Naive thymus-derived CD8-positive, alpha-beta T cell (primary cell): ENCODE measurements around the gene MAZ. TPM values are rescaled to one million over a fixed set of nuclear protein-coding genes. Genes with fewer than 3 reads are reported as not detected.

ENCODE experiments used
- ATAC-seq, 2 donors: fragments of 150-1000 bp; cut with Tn5 transposase in 1 of 2; sonication (Bioruptor Pico), chemical (Tn5 transposase) in 1 of 2; 1 replicate in 1 of 2; 2 replicates in 1 of 2; pipeline ENCODE4 v1.10.0; 2021; ENCODE audit warnings: mild to moderate bottlenecking in 2 of 2, moderate library complexity in 2 of 2
- POLR2A ChIA-PET: fragments of 350-600 bp; sonication (Branson Sonifier 250); formaldehyde crosslinking; loops from one replicate; lab custom pipeline; 2021; ENCODE audit warnings: antibody characterized with exemption; lab: Charles Lee
- DNase-seq, 10 donors: peaks; one replicate each; pipeline versions ENCODE4 v3.0.0 to v3.0.0-alpha.2; 2020 to 2022
- H3K27ac Mint-ChIP-seq, 10 donors: one replicate each; pipeline ENCODE4 v1.8.0; 2020 to 2022; ENCODE audit warnings: mild to moderate bottlenecking in 10 of 10, mixed read lengths in 10 of 10, moderate library complexity in 4 of 10, inconsistent platforms in 1 of 10
- H3K27me3 Mint-ChIP-seq, 5 donors: one replicate each; pipeline ENCODE4 v1.8.0; 2021 to 2022; ENCODE audit warnings: mixed read lengths in 5 of 5
- H3K36me3 Mint-ChIP-seq, 3 donors: one replicate each; pipeline ENCODE4 v1.8.0; 2020 to 2022; ENCODE audit warnings: mixed read lengths in 3 of 3, mild to moderate bottlenecking in 2 of 3, inconsistent platforms in 1 of 3
- H3K4me1 Mint-ChIP-seq, 4 donors: one replicate each; pipeline ENCODE4 v1.8.0; 2021 to 2022; ENCODE audit warnings: mixed read lengths in 4 of 4
- H3K4me3 Mint-ChIP-seq, 10 donors: one replicate each; pipeline ENCODE4 v1.8.0; 2020 to 2022; ENCODE audit warnings: mild to moderate bottlenecking in 10 of 10, mixed read lengths in 10 of 10, moderate library complexity in 6 of 10, inconsistent platforms in 1 of 10
- H3K9me3 Mint-ChIP-seq, 9 donors: one replicate each; pipeline ENCODE4 v1.8.0; 2020 to 2022; ENCODE audit warnings: mixed read lengths in 9 of 9, mild to moderate bottlenecking in 3 of 9, inconsistent platforms in 1 of 9, moderate library complexity in 1 of 9
- polyA plus RNA-seq, 3 donors: library from polyadenylated mRNA; unstranded; fragments of 300-500 nt; fragmentation: Illumina TruSeq; gene quantifications; one replicate each; pipeline ENCODE4 v1.2.3, GENCODE V29; 2021
- total RNA-seq, 8 experiments: library from RNA in 2 of 8; stranded (reverse) in 2 of 8; gene quantifications; one replicate each; pipeline ENCODE4 v1.2.3 and lab custom pipeline; 2021 to 2026

The MAZ gene
- total and polyA plus RNA-seq, 5 experiments from 2014 or later: 50.3 to 282 (median 74.6) TPM

- H3K27ac Mint-ChIP-seq: peak overlapping the region; percentile 40 to 88 (median 68)
- no peaks in the 10 kb centered on the region for H3K9me3 Mint-ChIP-seq
- ATAC-seq (peak; percentile 96 to 98), DNase-seq (peak; percentile 64 to 90 (median 80))
- POLR2A ChIA-PET: interaction anchor here (0.6 to 8.1 kb wide), 19 partner anchors 9 to 827 kb away, joined by 3 to 102 read pairs (median 3); partner anchors contain the start of genes CDIPT, KIF22, MAZ and MVP
- H3K27me3 Mint-ChIP-seq: no peaks in the 10 kb centered on the region
- H3K36me3 Mint-ChIP-seq: peaks cover 0 to 48% (median 9%) of the 10 kb centered on the region in 3 donors
- peaks cover 6 to 12% (median 8%) of the 10 kb centered on the region in 4 donors for H3K4me1 Mint-ChIP-seq
- peak overlapping the region in 1 of 10 donors; percentile 19 for H3K4me3 Mint-ChIP-seq
Observed at GRCh38 chr16:29848420-29849297, 42.3 kb downstream of the MAZ start.

- DNase-seq (no peak), ATAC-seq (no peak)
- Mint-ChIP-seq H3K9me3 (no peaks in the 10 kb centered on the region), H3K4me1 (peaks cover 6 to 10% (median 8%) of the 10 kb centered on the region in 4 donors), H3K36me3 (peaks cover 0 to 41% (median 5%) of the 10 kb centered on the region in 3 donors), H3K27ac (peak overlapping the region in 7 of 10 donors; percentile 11 to 88 (median 63)), H3K4me3 (no peak overlapping the region), H3K27me3 (no peaks in the 10 kb centered on the region)
- POLR2A ChIA-PET: interaction anchor here (0.6 to 8.1 kb wide), 11 partner anchors 14 to 827 kb away, joined by 3 to 102 read pairs (median 8); partner anchors contain the start of genes CDIPT, KIF22, MAZ and MVP
Observed at GRCh38 chr16:29849505-29849904, 43.2 kb downstream of the MAZ start.

GRCh38 chr16:29850998-29851397, 44.7 kb downstream of the MAZ start:
- Mint-ChIP-seq H3K4me3 (no peak overlapping the region), H3K27me3 (no peaks in the 10 kb centered on the region), H3K9me3 (no peaks in the 10 kb centered on the region), H3K27ac (peak overlapping the region in 1 of 10 donors; percentile 48), H3K36me3 (peaks cover 0 to 27% (median 0%) of the 10 kb centered on the region in 3 donors), H3K4me1 (peaks cover 6 to 8% (median 6%) of the 10 kb centered on the region in 4 donors)
- no peak for ATAC-seq
- DNase-seq: no peak
- POLR2A ChIA-PET: interaction anchor here (0.6 to 8.1 kb wide), 6 partner anchors 12 to 1620 kb away, joined by 3 to 87 read pairs (median 4); partner anchors contain the start of genes CDIPT, DCTPP1 and MAZ

GRCh38 chr16:29852654-29853053, 46.3 kb downstream of the MAZ start:
- ATAC-seq (no peak), DNase-seq (no peak)
- H3K27ac Mint-ChIP-seq: no peak overlapping the region
- peaks cover 0 to 19% (median 0%) of the 10 kb centered on the region in 3 donors for H3K36me3 Mint-ChIP-seq
- H3K4me3 Mint-ChIP-seq: no peak overlapping the region
- H3K9me3 Mint-ChIP-seq: no peaks in the 10 kb centered on the region
- peaks cover 6 to 8% (median 6%) of the 10 kb centered on the region in 4 donors for H3K4me1 Mint-ChIP-seq
- H3K27me3 Mint-ChIP-seq: no peaks in the 10 kb centered on the region
- POLR2A ChIA-PET: interaction anchor here (0.6 to 8.1 kb wide), 5 partner anchors 10 to 152 kb away, joined by 3 to 87 read pairs (median 4); partner anchors contain the start of genes CDIPT, KIF22 and MAZ

GRCh38 chr16:29854520-29855100, 48.3 kb downstream of the MAZ start:
- DNase-seq: no peak
- POLR2A ChIA-PET: interaction anchor here (0.6 to 0.7 kb wide), 3 partner anchors 13 to 152 kb away, joined by 3 to 7 read pairs (median 4); no protein-coding TSS in a partner anchor
- Mint-ChIP-seq H3K27ac (peak overlapping the region in 3 of 10 donors; percentile 32 to 37 (median 34)), H3K36me3 (peaks cover 0 to 22% (median 8%) of the 10 kb centered on the region in 3 donors), H3K9me3 (no peaks in the 10 kb centered on the region), H3K27me3 (no peaks in the 10 kb centered on the region), H3K4me3 (no peak overlapping the region), H3K4me1 (peaks cover 0 to 5% (median 2%) of the 10 kb centered on the region in 4 donors)
- ATAC-seq: no peak

- Mint-ChIP-seq H3K9me3 (no peaks in the 10 kb centered on the region), H3K27ac (peak overlapping the region in 2 of 10 donors; percentile 25 to 56), H3K36me3 (peaks cover 0 to 33% (median 8%) of the 10 kb centered on the region in 3 donors), H3K4me3 (no peak overlapping the region), H3K4me1 (peaks cover 4 to 28% (median 18%) of the 10 kb centered on the region in 4 donors), H3K27me3 (no peaks in the 10 kb centered on the region)
- ATAC-seq (no peak), DNase-seq (no peak)
- POLR2A ChIA-PET: interaction anchor here (0.9 kb wide), 2 partner anchors 33 to 49 kb away, joined by 3 read pairs; no protein-coding TSS in a partner anchor
Observed at GRCh38 chr16:29857133-29857760, 50.9 kb downstream of the MAZ start.

GRCh38 chr16:29858149-29858849, 52.0 kb downstream of the MAZ start:
- POLR2A ChIA-PET: interaction anchor here (0.6 kb wide), 1 partner anchor 47 kb away, joined by 3 read pairs; no protein-coding TSS in a partner anchor
- no peak for DNase-seq
- Mint-ChIP-seq H3K36me3 (peaks cover 0 to 33% (median 8%) of the 10 kb centered on the region in 3 donors), H3K27me3 (no peaks in the 10 kb centered on the region), H3K27ac (peak overlapping the region in 3 of 10 donors; percentile 25 to 72 (median 34)), H3K4me3 (peak overlapping the region in 2 of 10 donors; percentile 26 to 37), H3K9me3 (no peaks in the 10 kb centered on the region), H3K4me1 (peaks cover 4 to 33% (median 26%) of the 10 kb centered on the region in 4 donors)
- ATAC-seq: no peak

- Mint-ChIP-seq H3K27me3 (no peaks in the 10 kb centered on the region), H3K27ac (peak overlapping the region in 2 of 10 donors; percentile 34 to 51), H3K4me3 (peak overlapping the region in 1 of 10 donors; percentile 41), H3K4me1 (peaks cover 7 to 36% (median 31%) of the 10 kb centered on the region in 4 donors), H3K36me3 (peaks cover 0 to 33% (median 8%) of the 10 kb centered on the region in 3 donors), H3K9me3 (no peaks in the 10 kb centered on the region)
- POLR2A ChIA-PET: interaction anchor here (0.6 to 1.5 kb wide), 2 partner anchors 48 to 51 kb away, joined by 3 read pairs; no protein-coding TSS in a partner anchor
- DNase-seq (no peak), ATAC-seq (no peak)
Observed at GRCh38 chr16:29858974-29859373, 52.6 kb downstream of the MAZ start.

GRCh38 chr16:29860218-29860617, 53.9 kb downstream of the MAZ start:
- Mint-ChIP-seq H3K36me3 (peaks cover 0 to 33% (median 8%) of the 10 kb centered on the region in 3 donors), H3K27me3 (no peaks in the 10 kb centered on the region), H3K4me3 (peak overlapping the region in 4 of 10 donors; percentile 26 to 93 (median 52)), H3K4me1 (peaks cover 7 to 38% (median 31%) of the 10 kb centered on the region in 4 donors), H3K27ac (no peak overlapping the region), H3K9me3 (no peaks in the 10 kb centered on the region)
- ATAC-seq (no peak), DNase-seq (no peak)
- POLR2A ChIA-PET: interaction anchor here (0.6 to 1.5 kb wide), 3 partner anchors 37 to 65 kb away, joined by 3 to 5 read pairs (median 3); no protein-coding TSS in a partner anchor
